ENCODE data around the gene SPECC1.
"Not testable (repeated sequence)": the region's sequence is repeated elsewhere in the genome, so short reads cannot be mapped to it uniquely, and the experiment has no call there.

Gene SPECC1

GRCh38 chr17:20189979-20190378 lies 180.8 kb downstream of the SPECC1 start:
- no peak overlapping the region for H3K27ac ChIP-seq
- no peak for DNase-seq (ENCODE audit: low spot score)
- CTCF ChIA-PET: interaction anchor here (0.5 kb wide), 1 partner anchor 21 kb away, joined by 3 read pairs; no protein-coding TSS in a partner anchor
- POLR2A ChIA-PET (ENCODE audit: low non-redundant PET): no interaction called here
- no peak for TF ChIP-seq CTCF (conservative IDR thresholded peaks at IDR 0.05; ENCODE audit: low read depth)

GRCh38 chr17:20190605-20191004 lies 181.4 kb downstream of the SPECC1 start:
- POLR2A ChIA-PET (ENCODE audit: low non-redundant PET): no interaction called here
- peak overlapping the region; percentile 77 for H3K27ac ChIP-seq
- DNase-seq (ENCODE audit: low spot score): no peak
- CTCF ChIA-PET: interaction anchor here (0.5 to 0.8 kb wide), 2 partner anchors 22 to 181 kb away, joined by 3 read pairs; no protein-coding TSS in a partner anchor
- TF ChIP-seq CTCF (conservative IDR thresholded peaks at IDR 0.05; ENCODE audit: low read depth): no peak

GRCh38 chr17:20191056-20191455 lies 181.9 kb downstream of the SPECC1 start:
- DNase-seq (ENCODE audit: low spot score): peak; percentile 41
- POLR2A ChIA-PET (ENCODE audit: low non-redundant PET): no interaction called here
- H3K27ac ChIP-seq: peak overlapping the region; percentile 77
- CTCF ChIA-PET: interaction anchor here (0.6 to 0.8 kb wide), 3 partner anchors 18 to 181 kb away, joined by 3 read pairs; no protein-coding TSS in a partner anchor
- TF ChIP-seq CTCF (conservative IDR thresholded peaks at IDR 0.05; ENCODE audit: low read depth): no peak

- CTCF ChIA-PET: interaction anchor here (0.5 kb wide), 1 partner anchor 15 kb away, joined by 3 read pairs; no protein-coding TSS in a partner anchor
- POLR2A ChIA-PET (ENCODE audit: low non-redundant PET); H3K27ac ChIP-seq; DNase-seq (ENCODE audit: low spot score): not testable (repeated sequence)
Observed at GRCh38 chr17:20196286-20196685, 187.1 kb downstream of the SPECC1 start.

- DNase-seq (ENCODE audit: low spot score): no peak
- POLR2A ChIA-PET (ENCODE audit: low non-redundant PET): no interaction called here
- H3K27ac ChIP-seq: no peak overlapping the region
- TF ChIP-seq CTCF (conservative IDR thresholded peaks at IDR 0.05; ENCODE audit: low read depth): no peak
- CTCF ChIA-PET: interaction anchor here (0.6 kb wide), 1 partner anchor 75 kb away, joined by 3 read pairs; no protein-coding TSS in a partner anchor
Observed at GRCh38 chr17:20197272-20197926, 188.2 kb downstream of the SPECC1 start.

- TF ChIP-seq CTCF (conservative IDR thresholded peaks at IDR 0.05; ENCODE audit: low read depth): no peak
- no peak for DNase-seq (ENCODE audit: low spot score)
- CTCF ChIA-PET: no interaction called here
- peak overlapping the region; percentile 31; the same call in 1 of the 2 replicates for H3K27ac ChIP-seq
- POLR2A ChIA-PET (ENCODE audit: low non-redundant PET): no interaction called here
Observed at GRCh38 chr17:20200016-20200795, 191.0 kb downstream of the SPECC1 start.

Measured in RWPE1 (cell line).